Transverse colon (tissue), 4 donors: ENCODE results near the gene UBQLNL. TPM values are rescaled to one million over a fixed set of nuclear protein-coding genes. Genes with fewer than 3 reads are reported as not detected.

Experiments
- DNase-seq: peaks from one replicate; pipeline ENCODE4 v3.0.0-alpha.2; 2019
- H3K27ac ChIP-seq, 4 donors: fragments of 200-600 bp; sonication (generic); 2 replicates each; pipeline ENCODE4 v1.5.1; 2016 to 2018; ENCODE audit warnings: inconsistent platforms in 4 of 4
- H3K27me3 ChIP-seq: fragments of 200-600 bp; sonication (generic); 2 replicates; pipeline ENCODE4 v1.5.1; 2017; ENCODE audit warnings: inconsistent platforms
- H3K36me3 ChIP-seq, 4 donors: fragments of 200-600 bp; sonication (generic); 2 replicates each; pipeline ENCODE4 v1.5.1; 2017 to 2019; ENCODE audit warnings: inconsistent platforms in 4 of 4
- H3K4me1 ChIP-seq, 4 donors: fragments of 200-600 bp; sonication (generic); 2 replicates each; pipeline ENCODE4 v1.5.1; 2017 to 2020; ENCODE audit warnings: inconsistent platforms in 4 of 4
- H3K4me3 ChIP-seq, 4 donors: fragments of 200-600 bp; sonication (generic); 1 replicate in 1 of 4; 2 replicates in 3 of 4; pipeline versions ENCODE4 v1.5.1 to v1.6.1; 2017 to 2019; ENCODE audit warnings: inconsistent platforms in 4 of 4
- H3K9me3 ChIP-seq, 2 donors: fragments of 200-600 bp; sonication (generic); 2 replicates each; pipeline ENCODE4 v1.5.1; 2017 to 2019; ENCODE audit warnings: inconsistent platforms in 2 of 2
- EP300 ChIP-seq: sonication (generic); formaldehyde crosslinking; IDR thresholded peaks from one replicate; pipeline ENCODE4 v1.6.1; 2017; ENCODE audit warnings: antibody characterized with exemption, low read depth
- POLR2A ChIP-seq: fragments of 450-650 bp; IDR thresholded peaks from one replicate; pipeline ENCODE4 v1.6.1; 2016; ENCODE audit warnings: antibody characterized with exemption, mild to moderate bottlenecking, moderate library complexity
- POLR2AphosphoS5 ChIP-seq, 3 donors: sonication (generic); formaldehyde crosslinking; IDR thresholded peaks; one replicate each; pipeline ENCODE4 v1.6.1; 2016; ENCODE audit warnings: antibody characterized with exemption in 3 of 3
- WGBS, 2 donors: methylation state at CpG; one replicate each; pipeline ENCODE4 v1.1.5; 2018; ENCODE audit warnings: low coverage in 1 of 2; 5-methylcytosine and 5-hydroxymethylcytosine counted together
- in situ Hi-C, 4 donors: fragments of 200-750 bp; cut with MboI; loops; one replicate each; pipeline versions ENCODE4 v1.15.0 to v1.15.1; 2017; ENCODE audit warnings: low sequenced_read_pairs in 3 of 4, low pct_ligation_motif_present in 1 of 4, low pct_unique_long_range_greater_than_20kb in 1 of 4
- intact Hi-C: fragments of 100-400 bp; cut with DNase I; formaldehyde crosslinking; loops from one replicate; pipeline ENCODE4 v1.15.1; 2023; ENCODE audit warnings: low total_unique reads
- total RNA-seq, 4 donors: library from RNA; depleted of rRNA; stranded (reverse); fragments of >200 nt; gene quantifications; one replicate each; pipeline ENCODE4 v1.1.0, GENCODE V29; 2016
- TF ChIP-seq, protein P1 (sequence below), 5 experiments: fragments of 200-600 bp in 3 of 5; fragments of 450-650 bp in 2 of 5; sonication (generic) in 3 of 5; IDR thresholded peaks; 1 replicate in 2 of 5; 2 replicates in 3 of 5; pipeline ENCODE4 v1.5.1; 2016 to 2017; ENCODE audit warnings: antibody characterized with exemption in 5 of 5, inconsistent platforms in 3 of 5, mild to moderate bottlenecking in 2 of 5, moderate library complexity in 1 of 5

The UBQLNL gene
- total RNA-seq, 4 donors from 2014 or later = 0.41 to 1.8 (median 0.48) TPM; not detected in 1

DNA sequence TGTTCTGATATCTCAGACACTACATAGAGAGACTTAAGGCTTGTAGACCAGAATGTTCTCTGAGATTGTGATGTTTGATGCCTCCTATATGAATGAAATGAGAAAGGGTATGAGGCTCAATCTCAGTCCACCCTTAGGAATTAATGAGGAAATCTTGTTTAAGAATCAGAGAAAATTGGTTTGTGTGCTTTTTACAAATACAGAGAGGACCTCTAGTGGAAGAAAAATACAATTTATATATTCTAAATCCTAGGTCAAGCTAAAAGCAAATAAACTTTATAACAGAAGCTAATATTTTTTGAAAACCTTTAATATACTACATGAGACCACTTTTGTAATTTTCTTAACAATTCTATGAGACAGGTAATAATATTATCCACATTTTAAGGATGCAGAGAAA, 36.8 kb upstream of the UBQLNL start:
- Histone ChIP-seq H3K4me3 (no peak overlapping the region), H3K9me3 (no peaks in the 10 kb centered on the region), H3K4me1 (no peaks in the 10 kb centered on the region), H3K27me3 (no peaks in the 10 kb centered on the region), H3K27ac (no peak overlapping the region), H3K36me3 (no peaks in the 10 kb centered on the region)
- no peak for DNase-seq
- TF ChIP-seq, protein P1, sequence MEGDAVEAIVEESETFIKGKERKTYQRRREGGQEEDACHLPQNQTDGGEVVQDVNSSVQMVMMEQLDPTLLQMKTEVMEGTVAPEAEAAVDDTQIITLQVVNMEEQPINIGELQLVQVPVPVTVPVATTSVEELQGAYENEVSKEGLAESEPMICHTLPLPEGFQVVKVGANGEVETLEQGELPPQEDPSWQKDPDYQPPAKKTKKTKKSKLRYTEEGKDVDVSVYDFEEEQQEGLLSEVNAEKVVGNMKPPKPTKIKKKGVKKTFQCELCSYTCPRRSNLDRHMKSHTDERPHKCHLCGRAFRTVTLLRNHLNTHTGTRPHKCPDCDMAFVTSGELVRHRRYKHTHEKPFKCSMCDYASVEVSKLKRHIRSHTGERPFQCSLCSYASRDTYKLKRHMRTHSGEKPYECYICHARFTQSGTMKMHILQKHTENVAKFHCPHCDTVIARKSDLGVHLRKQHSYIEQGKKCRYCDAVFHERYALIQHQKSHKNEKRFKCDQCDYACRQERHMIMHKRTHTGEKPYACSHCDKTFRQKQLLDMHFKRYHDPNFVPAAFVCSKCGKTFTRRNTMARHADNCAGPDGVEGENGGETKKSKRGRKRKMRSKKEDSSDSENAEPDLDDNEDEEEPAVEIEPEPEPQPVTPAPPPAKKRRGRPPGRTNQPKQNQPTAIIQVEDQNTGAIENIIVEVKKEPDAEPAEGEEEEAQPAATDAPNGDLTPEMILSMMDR (IDR thresholded peaks at IDR 0.05) = no peak
- TF ChIP-seq POLR2A = no peak
- TF ChIP-seq EP300 = no peak
- TF ChIP-seq POLR2AphosphoS5 (IDR thresholded peaks at IDR 0.05) = no peak
- intact Hi-C loops = no loop called here
- in situ Hi-C loops = no loop called here

DNA sequence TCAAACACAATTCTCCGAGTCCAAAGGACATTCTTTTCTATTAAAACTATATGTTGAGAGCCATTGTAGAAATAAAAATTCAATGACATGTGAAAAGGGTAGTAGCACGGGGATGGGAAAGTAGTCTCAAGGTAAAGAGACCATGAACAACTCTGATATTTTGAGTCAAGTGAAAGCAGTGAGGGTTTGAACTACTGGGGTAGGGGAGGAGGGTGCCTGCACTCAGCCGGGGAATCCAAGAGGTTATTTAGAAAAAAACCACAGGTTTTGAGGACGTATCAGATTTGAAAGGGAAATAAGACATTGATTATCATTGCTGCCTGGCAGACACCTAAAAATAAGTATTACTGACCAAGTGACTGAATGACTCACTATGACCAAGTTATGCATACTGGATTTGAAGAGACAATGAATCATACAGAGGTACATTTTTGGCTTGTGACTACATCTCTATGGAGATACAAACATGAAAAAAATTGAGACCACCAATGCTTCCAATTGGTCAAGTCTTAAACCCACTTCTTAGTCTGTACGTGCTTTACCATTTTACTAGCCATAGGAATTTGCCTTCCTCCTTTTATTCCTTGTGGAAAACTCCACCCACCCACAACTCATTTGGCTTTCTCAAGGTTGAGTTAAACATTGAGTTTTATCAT, 34.1 kb upstream of the UBQLNL start:
- no peak for DNase-seq
- Histone ChIP-seq H3K27ac (no peak overlapping the region), H3K4me1 (no peaks in the 10 kb centered on the region), H3K27me3 (no peaks in the 10 kb centered on the region), H3K36me3 (no peaks in the 10 kb centered on the region), H3K4me3 (no peak overlapping the region), H3K9me3 (no peaks in the 10 kb centered on the region)
- TF ChIP-seq EP300 (no peak), POLR2A (no peak), POLR2AphosphoS5 (IDR thresholded peaks at IDR 0.05) (no peak)
- TF ChIP-seq, protein P1 (IDR thresholded peaks at IDR 0.05) = no peak
- intact Hi-C loops = no loop called here
- 64 to 73% methylated on average over 5 of the region's 5 CpGs for WGBS, 2 donors
- in situ Hi-C loops = no loop called here

DNA sequence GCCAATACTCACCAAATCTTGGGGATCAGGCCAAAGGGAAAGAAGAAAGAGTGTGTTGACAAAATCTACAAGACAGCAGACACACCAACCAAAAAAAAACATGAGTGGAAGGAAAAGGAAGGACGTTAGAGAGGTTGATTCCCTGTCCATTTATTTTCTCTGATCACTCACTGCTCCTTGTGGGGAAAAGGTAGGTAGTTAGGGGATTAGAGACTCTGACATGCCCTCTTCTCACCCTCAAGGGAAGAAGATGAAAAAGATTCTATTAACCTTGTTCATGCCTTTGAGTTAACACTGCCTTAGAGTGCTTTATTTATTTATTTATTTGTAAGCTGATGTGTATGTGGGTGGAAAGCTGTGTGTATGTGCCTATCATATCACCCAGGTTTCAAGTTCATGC, 31.9 kb upstream of the UBQLNL start, which contains the start of gene OR52H1:
OR52H1 (minus strand) TSS at position 101 of the 400 bp plus-strand sequence. CDS start 3,035 bp downstream, outside the sequence.
- intact Hi-C loops (no loop called here), in situ Hi-C loops (no loop called here)
- DNase-seq = no peak
- H3K9me3 ChIP-seq = no peaks in the 10 kb centered on the region
- no peaks in the 10 kb centered on the region for H3K27me3 ChIP-seq
- H3K27ac ChIP-seq = no peak within 1 kb of the TSS
- H3K4me1 ChIP-seq = no peaks in the 10 kb centered on the region
- WGBS, 2 donors = 43% methylated on average over 1 of the region's 1 CpG; no CpG with 5 or more reads in 1 of the 2 donors
- no peaks in the 10 kb centered on the region for H3K36me3 ChIP-seq
- H3K4me3 ChIP-seq = no peak within 1 kb of the TSS
- TF ChIP-seq POLR2A (no peak), POLR2AphosphoS5 (IDR thresholded peaks at IDR 0.05) (no peak), EP300 (no peak)
- TF ChIP-seq, protein P1 (IDR thresholded peaks at IDR 0.05) = no peak

DNA sequence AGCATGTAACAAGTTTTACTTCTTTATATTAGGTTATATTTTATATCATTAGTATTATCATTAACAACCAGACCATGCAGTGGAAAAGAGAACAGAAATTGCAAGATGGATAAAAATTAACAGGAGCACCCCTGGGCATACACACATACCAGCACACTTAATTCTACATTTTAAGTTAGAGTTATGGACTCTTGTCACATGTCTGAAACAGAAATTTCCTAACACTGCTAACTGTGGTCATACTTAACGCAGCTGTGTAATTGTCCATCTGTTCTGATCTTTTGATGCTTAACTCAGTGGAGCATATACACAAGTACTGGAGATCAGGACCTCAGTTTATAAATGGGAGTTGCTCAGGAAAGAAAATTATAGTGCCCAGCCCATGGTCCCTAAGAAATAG, 31.5 kb upstream of the UBQLNL start:
- 100% methylated on average over 1 of the region's 1 CpG for WGBS, 2 donors
- in situ Hi-C loops (no loop called here), intact Hi-C loops (no loop called here)
- Histone ChIP-seq H3K27me3 (no peaks in the 10 kb centered on the region), H3K9me3 (no peaks in the 10 kb centered on the region), H3K27ac (no peak overlapping the region), H3K4me1 (no peaks in the 10 kb centered on the region), H3K36me3 (no peaks in the 10 kb centered on the region), H3K4me3 (no peak overlapping the region)
- TF ChIP-seq EP300 (no peak), POLR2AphosphoS5 (IDR thresholded peaks at IDR 0.05) (no peak), POLR2A (no peak)
- TF ChIP-seq, protein P1 (IDR thresholded peaks at IDR 0.05) = no peak
- no peak for DNase-seq
